Measurements from ENCODE around the gene CHMP4A. TPM values are rescaled to one million over a fixed set of nuclear protein-coding genes. Genes with fewer than 3 reads are reported as not detected.

CHMP4A gene
- total and polyA plus RNA-seq, 2 of the 13 experiments (the other 11 are each of a cell fraction or from before 2014, with no cell fraction given), result 83.6 to 113 TPM

- peak; percentile 96 to 100 for TF ChIP-seq HMGXB4 (CRISPR knock-in tag; IDR thresholded peaks at IDR 0.05; ENCODE audit: borderline replicate concordance in 1 of 2, low read depth in 1 of 2)
- peak in 1 of 2 experiments; percentile 93; a peak in 2 of 4 replicates for TF ChIP-seq ATF4 (CRISPR knock-in tag; IDR thresholded peaks at IDR 0.05)
- TF ChIP-seq SATB2 (CRISPR knock-in tag; IDR thresholded peaks at IDR 0.05), result peak; percentile 87; the same call in 1 of the 2 replicates
- peak; percentile 100 for TF ChIP-seq ZNF614 (CRISPR knock-in tag; IDR thresholded peaks at IDR 0.05; ENCODE audit: borderline replicate concordance)
- TF ChIP-seq MED1 (CRISPR knock-in tag; IDR thresholded peaks at IDR 0.05), result peak; percentile 98
Measured at GRCh38 chr14:24160850-24161804, 52.2 kb downstream of the CHMP4A start, which contains the start of gene IRF9 (continued).

GRCh38 chr14:24160499-24160849 lies 52.8 kb downstream of the CHMP4A start:
- Histone ChIP-seq H3K4me2 (ENCODE audit: low read depth, low read length) (peak overlapping the region; percentile 98; the same call in 1 of the 2 replicates), H3K27ac (ENCODE audit: extremely low read length, insufficient read depth, low read length) (peak overlapping the region; percentile 24)
- intact Hi-C loops (cut with micrococcal nuclease; ENCODE audit: unreplicated experiment), result no loop called here
- TF ChIP-seq ZFP82 (CRISPR knock-in tag; IDR thresholded peaks at IDR 0.05; ENCODE audit: borderline replicate concordance), result no peak
- no peak for TF ChIP-seq SNAI1 (CRISPR knock-in tag; IDR thresholded peaks at IDR 0.05; ENCODE audit: borderline replicate concordance)
- 0 out of 2 replicates have a peak, but pooled peaks have one; percentile 12 for TF ChIP-seq ZNF235 (CRISPR knock-in tag; IDR thresholded peaks at IDR 0.05; ENCODE audit: borderline replicate concordance)
- TF ChIP-seq ZEB1 (IDR thresholded peaks at IDR 0.05; ENCODE audit: insufficient replicate concordance, low read depth), result peak; percentile 5
- TF ChIP-seq EED (CRISPR knock-in tag; IDR thresholded peaks at IDR 0.05), result 0 out of 2 replicates have a peak, but pooled peaks have one; percentile 20
- TF ChIP-seq EEA1 (CRISPR knock-in tag; IDR thresholded peaks at IDR 0.05; ENCODE audit: borderline replicate concordance), result peak; percentile 19; the same call in 1 of the 2 replicates
- TF ChIP-seq GPN1 (CRISPR knock-in tag; IDR thresholded peaks at IDR 0.05; ENCODE audit: borderline replicate concordance), result no peak
- TF ChIP-seq ZNF572 (CRISPR knock-in tag; IDR thresholded peaks at IDR 0.05), result peak; percentile 62; the same call in 1 of the 2 replicates
- TF ChIP-seq ZNF121 (CRISPR knock-in tag; IDR thresholded peaks at IDR 0.05), result no peak
- TF ChIP-seq CHCHD3 (CRISPR knock-in tag; IDR thresholded peaks at IDR 0.05), result peak; percentile 92; the same call in 1 of the 2 replicates
- TF ChIP-seq ZNF724P (CRISPR knock-in tag; IDR thresholded peaks at IDR 0.05; ENCODE audit: borderline replicate concordance), result 0 out of 2 replicates have a peak, but pooled peaks have one; percentile 45
- TF ChIP-seq ZBTB43 (CRISPR knock-in tag; conservative IDR thresholded peaks at IDR 0.05), result no peak

More at GRCh38 chr14:24160499-24160849, 52.8 kb downstream of the CHMP4A start:
- Histone ChIP-seq H3K9me3 (ENCODE audit: low read length) (no peaks in the 10 kb centered on the region), H3K27me3 (ENCODE audit: control insufficient read depth in 1 of 2, insufficient read depth in 2 of 2, low read length in 2 of 2) (no peaks in the 10 kb centered on the region; a peak in 1 of 5 replicates), H3K9ac (ENCODE audit: insufficient read depth, low read depth, low read length) (no peak overlapping the region), H3K4me3 (replicated peaks in 1 of 3; ENCODE audit: insufficient read depth in 1 of 3, low read depth in 2 of 3, low read length in 3 of 3) (no peak overlapping the region), H2AFZ (ENCODE audit: low read length) (no peak overlapping the region), H4K20me1 (ENCODE audit: insufficient read depth, low read length) (no peaks in the 10 kb centered on the region), H3K79me2 (ENCODE audit: insufficient read depth, low read length) (peaks cover 5% of the 10 kb centered on the region), H3K4me1 (ENCODE audit: insufficient read depth, low read length) (peaks cover 28% of the 10 kb centered on the region), H3K36me3 (replicated peaks in 1 of 2; ENCODE audit: control insufficient read depth in 1 of 2, insufficient read depth in 2 of 2, low read length in 2 of 2) (peaks cover 61 to 68% of the 10 kb centered on the region in 2 experiments)
- in situ Hi-C loops (cut with HindIII; ENCODE audit: extremely low pct_ligation_motif_present, low pct_unique_long_range_greater_than_20kb), result loop anchor here (5.0 kb wide), 1 partner anchor 103 kb away; no protein-coding TSS in a partner anchor
- ChIA-PET POLR2A (interaction anchor here (1.0 to 11.8 kb wide), 35 partner anchors 9 to 1183 kb away, joined by 3 to 233 read pairs (median 11); partner anchors contain the start of genes ACIN1, C14orf119, CHMP4A and CIDEB), CTCF (ENCODE audit: low intra/inter-chr PET ratio, low total read pairs) (interaction anchor here (1.2 to 2.4 kb wide), 8 partner anchors 21 to 147 kb away, joined by 4 to 12 read pairs (median 8); partner anchors contain the start of gene PSME1)
- ATAC-seq, result no peak
- no peak for FAIRE-seq
- no TSS peak for BruUV-seq (replicated peaks)
- WGBS (ENCODE audit: low lambda C conversion rate), result 96% methylated on average over 4 of the region's 4 CpGs
- DNase-seq (ENCODE audit: low spot score), result no peak

All from HepG2 (cell line).